Loucy (cell line): ENCODE measurements around the gene PHC1.

Experiments
- H2AFZ ChIP-seq: fragments of 200-600 bp; sonication (generic); 2 replicates; pipeline ENCODE4 v1.6.0; 2016; ENCODE audit warnings: antibody characterized with exemption, mild to moderate bottlenecking, low read length, moderate library complexity
- H3F3A ChIP-seq: fragments of 200-600 bp; 2 replicates; pipeline ENCODE4 v1.6.0; 2016; ENCODE audit warnings: antibody characterized with exemption, low read depth, mild to moderate bottlenecking
- H3K27me3 ChIP-seq: fragments of 200-600 bp; sonication (generic); 2 replicates; pipeline ENCODE4 v1.6.1; 2014; ENCODE audit warnings: low read length, mild to moderate bottlenecking; ENCODE audit not compliant: insufficient read depth, poor library complexity, severe bottlenecking
- H3K36me3 ChIP-seq: fragments of 200-600 bp; sonication (generic); 2 replicates; pipeline ENCODE4 v1.6.1; 2016; ENCODE audit warnings: low read length; ENCODE audit not compliant: insufficient read depth
- H3K4me1 ChIP-seq: fragments of 200-600 bp; sonication (generic); 2 replicates; pipeline ENCODE4 v1.5.1; 2014; ENCODE audit warnings: low read length, mild to moderate bottlenecking; ENCODE audit not compliant: insufficient read depth, poor library complexity, severe bottlenecking
- H3K4me2 ChIP-seq: fragments of 200-600 bp; sonication (generic); 2 replicates; pipeline ENCODE4 v1.6.0; 2014; ENCODE audit warnings: antibody characterized with exemption, low read length, low read depth, mild to moderate bottlenecking; ENCODE audit not compliant: poor library complexity, severe bottlenecking
- H3K4me3 ChIP-seq: fragments of 200-600 bp; sonication (generic); 2 replicates; pipeline ENCODE4 v1.5.1; 2014; ENCODE audit warnings: low read length, mild to moderate bottlenecking, mixed read lengths; ENCODE audit not compliant: poor library complexity, severe bottlenecking
- H3K79me2 ChIP-seq: fragments of 200-600 bp; sonication (generic); 2 replicates; pipeline ENCODE4 v1.6.1; 2014; ENCODE audit warnings: low read length; ENCODE audit not compliant: insufficient read depth
- H3K9ac ChIP-seq: fragments of 200-600 bp; sonication (generic); 2 replicates; pipeline ENCODE4 v1.6.0; 2014; ENCODE audit warnings: mild to moderate bottlenecking, low read depth, low read length, moderate library complexity; ENCODE audit not compliant: poor library complexity, severe bottlenecking
- H3K9me2 ChIP-seq: fragments of 200-600 bp; sonication (generic); replicated peaks from 2 replicates; pipeline ENCODE4 v1.6.1; 2016; ENCODE audit warnings: low read depth, low read length, mixed read lengths
- H3K9me3 ChIP-seq: fragments of 200-600 bp; sonication (generic); 2 replicates; pipeline ENCODE4 v1.6.1; 2014; ENCODE audit warnings: mild to moderate bottlenecking, antibody characterized with exemption, low read length, low read depth; ENCODE audit not compliant: insufficient read depth
- H4K20me1 ChIP-seq: fragments of 200-600 bp; sonication (generic); 2 replicates; pipeline ENCODE4 v1.6.0; 2014; ENCODE audit warnings: antibody characterized with exemption, low read length, mild to moderate bottlenecking; ENCODE audit not compliant: insufficient read depth, poor library complexity, severe bottlenecking
- EZH2phosphoT487 ChIP-seq: fragments of 200-600 bp; IDR thresholded peaks from 2 replicates; pipeline ENCODE4 v1.6.1; 2018; ENCODE audit warnings: antibody characterized with exemption, mild to moderate bottlenecking, moderate library complexity, borderline replicate concordance
- TF ChIP-seq, protein P1 (sequence below): fragments of 200-600 bp; sonication (generic); conservative IDR thresholded peaks from 2 replicates; pipeline ENCODE4 v1.5.1; 2014; ENCODE audit warnings: mild to moderate bottlenecking, antibody characterized with exemption, low read length

The PHC1 gene

DNA sequence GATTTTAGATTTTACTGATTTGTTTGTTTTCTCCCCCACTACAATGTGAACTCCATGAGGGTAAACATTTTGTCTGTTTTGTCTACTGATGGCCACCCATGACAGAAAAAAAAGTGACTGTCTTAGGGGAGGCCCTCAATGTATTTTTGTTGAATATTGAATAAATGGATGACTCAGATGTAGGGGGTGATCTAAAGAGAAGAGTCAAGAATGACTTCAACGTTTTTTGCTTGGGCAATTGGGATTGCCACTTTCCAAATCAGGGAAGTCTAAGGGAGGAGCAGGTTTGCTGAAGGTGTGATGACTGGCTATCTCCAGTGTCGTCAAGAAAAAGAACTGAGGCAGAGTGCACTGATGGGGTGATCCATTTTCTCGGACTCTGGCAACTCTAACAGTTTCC is 10.7 kb upstream of the PHC1 start:
- no peak overlapping the region for H2AFZ ChIP-seq
- peaks cover 9% of the 10 kb centered on the region for H3K4me1 ChIP-seq
- TF ChIP-seq, protein P1, sequence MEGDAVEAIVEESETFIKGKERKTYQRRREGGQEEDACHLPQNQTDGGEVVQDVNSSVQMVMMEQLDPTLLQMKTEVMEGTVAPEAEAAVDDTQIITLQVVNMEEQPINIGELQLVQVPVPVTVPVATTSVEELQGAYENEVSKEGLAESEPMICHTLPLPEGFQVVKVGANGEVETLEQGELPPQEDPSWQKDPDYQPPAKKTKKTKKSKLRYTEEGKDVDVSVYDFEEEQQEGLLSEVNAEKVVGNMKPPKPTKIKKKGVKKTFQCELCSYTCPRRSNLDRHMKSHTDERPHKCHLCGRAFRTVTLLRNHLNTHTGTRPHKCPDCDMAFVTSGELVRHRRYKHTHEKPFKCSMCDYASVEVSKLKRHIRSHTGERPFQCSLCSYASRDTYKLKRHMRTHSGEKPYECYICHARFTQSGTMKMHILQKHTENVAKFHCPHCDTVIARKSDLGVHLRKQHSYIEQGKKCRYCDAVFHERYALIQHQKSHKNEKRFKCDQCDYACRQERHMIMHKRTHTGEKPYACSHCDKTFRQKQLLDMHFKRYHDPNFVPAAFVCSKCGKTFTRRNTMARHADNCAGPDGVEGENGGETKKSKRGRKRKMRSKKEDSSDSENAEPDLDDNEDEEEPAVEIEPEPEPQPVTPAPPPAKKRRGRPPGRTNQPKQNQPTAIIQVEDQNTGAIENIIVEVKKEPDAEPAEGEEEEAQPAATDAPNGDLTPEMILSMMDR = no peak
- no peak for TF ChIP-seq EZH2phosphoT487

DNA sequence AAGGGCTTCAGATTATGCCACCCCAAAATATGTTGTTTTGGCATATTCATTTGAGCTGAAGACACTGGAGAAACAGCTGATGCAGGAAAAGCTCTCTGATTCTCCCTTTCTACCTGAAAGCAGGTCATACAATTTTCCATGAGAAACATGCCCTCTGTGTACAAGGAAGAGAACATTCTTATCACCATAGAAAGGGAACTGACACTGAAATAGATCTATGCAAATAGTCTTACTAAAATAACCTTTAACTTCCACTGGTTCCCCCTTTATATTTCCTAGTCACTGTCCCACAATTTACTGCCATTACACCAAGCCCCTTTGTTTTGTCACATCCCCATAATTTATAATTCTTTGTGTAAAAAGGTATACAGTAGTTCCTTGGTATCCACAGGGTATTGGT is 9.6 kb upstream of the PHC1 start:
- Histone ChIP-seq H3K4me2 (no peak overlapping the region), H2AFZ (no peak overlapping the region), H3K4me3 (no peak overlapping the region), H4K20me1 (no peaks in the 10 kb centered on the region), H3F3A (no peaks in the 10 kb centered on the region), H3K9me3 (no peaks in the 10 kb centered on the region), H3K9me2 (no peaks in the 10 kb centered on the region), H3K79me2 (no peaks in the 10 kb centered on the region), H3K9ac (no peak overlapping the region), H3K36me3 (no peaks in the 10 kb centered on the region), H3K27me3 (no peaks in the 10 kb centered on the region), H3K4me1 (peaks cover 9% of the 10 kb centered on the region)
- no peak for TF ChIP-seq EZH2phosphoT487
- TF ChIP-seq, protein P1 = no peak

More for the DNA sequence above, 10.7 kb upstream of the PHC1 start:
- Histone ChIP-seq H3K79me2 (no peaks in the 10 kb centered on the region), H3K4me2 (no peak overlapping the region), H3K4me3 (no peak overlapping the region), H3K9ac (no peak overlapping the region), H3K27me3 (no peaks in the 10 kb centered on the region), H4K20me1 (no peaks in the 10 kb centered on the region), H3F3A (no peaks in the 10 kb centered on the region), H3K9me2 (no peaks in the 10 kb centered on the region), H3K9me3 (no peaks in the 10 kb centered on the region), H3K36me3 (no peaks in the 10 kb centered on the region)

DNA sequence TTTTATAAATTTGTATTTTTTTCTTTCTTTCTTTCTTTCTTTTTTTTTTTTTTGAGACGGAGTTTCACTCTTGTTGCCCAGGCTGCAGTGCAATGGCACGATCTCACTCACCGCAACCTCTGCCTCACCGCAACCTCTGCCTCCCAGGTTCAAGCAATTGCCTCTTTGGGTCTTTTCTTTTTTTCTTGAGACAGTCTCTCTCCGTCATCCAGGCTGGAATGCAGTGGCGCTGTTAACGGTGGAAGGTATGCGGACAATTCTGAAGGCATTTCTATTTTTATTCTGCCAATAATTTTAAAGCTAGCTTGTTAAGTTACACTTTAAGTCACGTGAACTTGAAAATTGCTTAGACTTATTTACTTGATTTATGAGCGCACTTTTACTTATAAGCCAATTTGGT is 8.8 kb upstream of the PHC1 start:
- H3F3A ChIP-seq = no peaks in the 10 kb centered on the region

More for the DNA sequence above, 8.8 kb upstream of the PHC1 start:
- H3K36me3 ChIP-seq = no peaks in the 10 kb centered on the region
- no peaks in the 10 kb centered on the region for H4K20me1 ChIP-seq
- H3K79me2 ChIP-seq = no peaks in the 10 kb centered on the region
- H3K4me1 ChIP-seq = peaks cover 9% of the 10 kb centered on the region
- TF ChIP-seq EZH2phosphoT487 = no peak
- TF ChIP-seq, protein P1 = no peak
- H3K4me2 ChIP-seq = no peak overlapping the region
- H3K27me3 ChIP-seq = no peaks in the 10 kb centered on the region
- no peak overlapping the region for H3K9ac ChIP-seq
- no peak overlapping the region for H3K4me3 ChIP-seq
- H3K9me2 ChIP-seq = no peaks in the 10 kb centered on the region
- no peaks in the 10 kb centered on the region for H3K9me3 ChIP-seq
- no peak overlapping the region for H2AFZ ChIP-seq
